GM19468 (cell line): Measurements from ENCODE around the gene GYG2.
"Not testable (repeated sequence)": the region's sequence is repeated elsewhere in the genome, so short reads cannot be mapped to it uniquely, and the experiment has no call there.

Experiments
- ATAC-seq: cut with Tn5 transposase; IDR thresholded peaks from one replicate; pipeline ENCODE4 v1.9.1; 2021; ENCODE audit warnings: mild to moderate bottlenecking, moderate library complexity, moderate number of reproducible peaks; ENCODE audit not compliant: unreplicated experiment; ENCODE audit errors: extremely low read depth

GYG2 gene

DNA sequence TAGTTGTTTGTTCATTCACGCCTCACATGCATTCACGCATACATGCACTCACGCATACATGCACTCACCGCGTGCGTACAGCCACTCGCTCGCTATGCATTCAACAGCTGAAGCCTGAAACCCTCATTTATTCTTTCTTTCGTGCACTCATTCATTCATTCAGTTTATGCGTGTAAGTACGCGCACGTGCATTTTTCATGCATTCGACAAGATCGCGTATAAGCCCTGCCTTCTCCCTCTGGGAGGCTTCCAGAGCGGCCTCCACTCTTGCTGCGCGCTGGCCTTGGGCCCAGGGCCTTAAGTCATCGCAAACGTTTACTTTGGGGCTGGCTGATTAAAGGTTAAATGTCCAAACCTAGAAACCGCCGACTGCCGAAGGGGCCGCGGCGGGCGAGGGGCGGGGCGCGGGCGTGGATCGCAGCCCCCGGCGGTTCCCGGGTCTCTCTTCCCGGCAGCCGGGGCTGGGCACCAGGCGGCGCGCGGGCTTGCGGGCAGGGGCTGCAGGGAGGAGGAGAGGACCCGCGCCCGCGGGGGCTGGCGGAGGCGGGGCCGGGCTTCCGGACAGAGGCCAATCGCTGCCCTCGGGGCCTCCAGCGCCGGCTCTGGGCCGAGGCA, at the start of gene GYG2:
TSS of gene GYG2 (plus strand) at position 587 of the 615 bp plus-strand sequence. CDS start 1,259 bp downstream, outside the sequence.
- ATAC-seq, result no peak

DNA sequence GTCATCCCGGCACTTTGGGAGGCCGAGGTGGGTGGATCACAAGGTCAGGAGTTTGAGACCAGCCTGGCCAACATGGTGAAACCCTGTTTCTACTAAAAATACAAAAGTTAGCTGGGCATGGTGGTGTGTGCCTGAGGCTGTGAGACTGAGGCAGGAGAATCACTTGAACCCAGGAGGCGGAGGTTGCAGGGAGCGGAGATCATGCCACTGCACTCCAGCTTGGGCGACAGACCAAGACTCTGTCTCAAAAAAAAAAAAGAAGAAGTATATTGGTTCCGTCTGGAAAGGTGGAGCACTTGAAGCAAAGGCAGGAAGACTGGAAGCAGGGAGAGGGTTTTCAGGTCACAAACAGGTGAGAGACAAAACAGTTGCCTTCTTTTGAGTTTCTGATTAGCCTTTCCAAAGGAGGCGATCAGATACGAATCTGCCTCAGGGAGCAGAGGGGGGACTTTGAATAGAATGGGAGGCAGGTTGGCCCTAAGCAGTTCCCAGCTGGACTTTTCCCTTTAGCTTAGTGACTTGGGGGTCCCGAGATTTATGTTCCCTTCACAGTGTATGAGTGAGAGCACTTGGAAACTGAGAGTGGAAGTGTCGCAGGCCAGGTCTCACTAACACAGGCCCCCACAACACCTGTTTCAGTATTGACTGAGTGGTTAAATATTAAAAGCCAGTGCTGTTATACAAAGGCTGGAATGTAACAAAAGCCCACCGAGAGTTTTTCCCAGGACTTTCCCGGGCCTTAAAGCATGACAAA, 48.1 kb upstream of the GYG2 start:
- ATAC-seq, result not testable (repeated sequence)

DNA sequence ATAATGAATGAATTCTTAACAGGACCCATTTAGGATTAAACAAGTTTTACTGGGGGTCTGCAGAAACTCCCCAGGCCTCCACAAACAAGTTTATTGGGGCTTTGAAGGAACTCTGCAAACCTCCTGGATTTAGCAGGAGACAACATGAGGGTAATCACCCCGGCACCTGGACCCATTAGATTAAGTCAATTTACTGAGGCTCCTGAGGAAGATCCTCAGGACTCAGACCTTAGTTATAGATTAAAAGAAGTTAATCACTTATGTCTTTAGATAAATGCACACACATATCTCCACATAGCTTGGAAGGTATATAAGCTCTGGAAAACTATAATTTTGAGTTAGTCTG, 47.5 kb upstream of the GYG2 start:
- no peak for ATAC-seq

DNA sequence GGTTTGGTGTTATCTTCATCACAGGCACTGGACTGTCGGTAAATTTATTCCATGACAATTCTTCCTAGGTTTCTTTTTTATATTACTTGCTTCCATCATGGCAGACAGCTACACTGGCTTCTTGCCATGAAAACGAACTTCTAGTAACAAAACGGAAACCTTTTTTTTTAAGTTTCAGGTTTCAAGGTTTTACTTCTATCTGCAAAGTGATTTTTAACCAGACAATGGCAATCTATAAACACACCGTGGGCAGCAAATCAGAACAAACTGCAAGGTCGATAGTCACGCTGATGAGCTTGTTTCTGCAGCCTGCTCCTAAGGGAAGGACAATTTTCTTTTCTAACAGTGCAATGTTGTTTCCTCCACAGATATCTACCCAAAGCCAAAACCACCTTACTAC, 47.0 kb upstream of the GYG2 start:
- ATAC-seq, result peak; percentile 46

DNA sequence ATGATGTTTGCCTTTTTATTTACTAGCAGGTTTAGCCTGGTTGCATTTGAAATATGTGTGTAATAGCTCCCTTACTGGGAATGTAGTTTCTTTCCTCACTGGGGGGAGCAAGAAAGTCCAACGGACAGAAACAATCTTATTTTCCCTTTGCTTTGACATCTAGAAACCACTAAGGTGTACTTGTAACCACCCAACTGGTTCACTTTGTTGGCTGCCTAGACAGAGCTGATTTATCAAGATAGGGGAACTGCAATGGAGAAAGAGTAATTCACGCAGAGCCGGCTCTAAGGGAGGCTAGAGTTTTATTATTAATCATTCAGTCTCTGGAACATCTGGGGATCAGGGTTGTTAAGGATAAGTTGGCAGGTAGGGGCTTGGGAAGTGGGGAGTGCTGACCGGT, 46.6 kb upstream of the GYG2 start:
- no peak for ATAC-seq

DNA sequence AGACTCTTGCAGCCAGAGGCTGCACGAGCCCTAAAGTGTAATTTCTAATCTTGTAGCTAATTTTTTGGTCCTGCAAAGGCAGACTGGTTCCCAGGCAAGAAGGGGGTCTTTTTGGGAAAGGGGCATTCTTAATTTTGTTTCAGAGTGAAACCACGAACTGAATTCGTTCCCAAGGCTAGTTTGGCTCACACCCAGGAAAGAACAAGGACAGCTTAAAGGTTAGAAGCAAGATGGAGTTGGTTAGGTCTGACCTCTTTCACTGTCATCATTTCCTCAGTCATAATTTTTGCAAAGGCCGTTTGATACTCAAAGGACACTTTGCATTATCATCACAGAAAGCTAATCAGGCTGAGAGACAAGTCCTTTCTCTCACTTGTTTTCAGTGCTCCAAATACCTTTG, 46.0 kb upstream of the GYG2 start:
- no peak for ATAC-seq

DNA sequence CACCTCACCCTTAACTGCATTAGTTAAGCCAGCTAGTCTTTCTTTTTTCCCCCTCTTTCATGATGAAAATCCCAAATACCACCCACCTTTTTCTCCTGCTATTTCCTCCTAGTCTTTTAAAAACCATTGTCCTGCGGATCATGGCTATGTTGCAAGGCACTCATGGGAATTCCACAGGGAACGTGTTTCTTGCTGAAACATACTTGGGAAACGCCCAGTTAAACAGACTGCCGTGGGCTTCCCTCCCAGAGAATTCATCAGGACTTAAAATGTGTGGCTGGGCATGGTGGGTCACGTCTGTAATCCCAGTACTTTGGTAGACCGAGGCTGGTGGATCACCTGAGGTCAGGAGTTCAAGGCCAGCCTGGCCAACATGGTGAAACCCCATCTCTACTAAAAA, 44.7 kb upstream of the GYG2 start:
- no peak for ATAC-seq

DNA sequence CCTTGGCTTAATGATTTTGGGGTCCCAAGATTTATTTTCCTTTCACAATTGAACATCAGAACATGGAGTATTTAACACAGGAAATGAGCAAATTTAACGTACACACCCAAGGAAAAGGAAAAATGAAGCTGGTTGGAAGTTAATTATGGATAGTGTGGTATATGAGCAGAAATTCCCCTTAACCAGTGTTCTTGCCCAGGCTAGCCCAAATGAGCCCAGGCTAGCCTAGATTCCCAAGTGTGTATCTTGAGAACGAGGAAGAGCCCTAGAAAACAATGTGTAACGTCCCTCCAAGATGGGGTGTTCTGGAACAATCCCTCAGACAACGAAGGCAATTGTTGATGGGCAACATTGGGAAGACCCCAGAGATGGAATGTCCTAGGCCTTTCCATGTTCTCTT, 43.2 kb upstream of the GYG2 start:
- no peak for ATAC-seq

DNA sequence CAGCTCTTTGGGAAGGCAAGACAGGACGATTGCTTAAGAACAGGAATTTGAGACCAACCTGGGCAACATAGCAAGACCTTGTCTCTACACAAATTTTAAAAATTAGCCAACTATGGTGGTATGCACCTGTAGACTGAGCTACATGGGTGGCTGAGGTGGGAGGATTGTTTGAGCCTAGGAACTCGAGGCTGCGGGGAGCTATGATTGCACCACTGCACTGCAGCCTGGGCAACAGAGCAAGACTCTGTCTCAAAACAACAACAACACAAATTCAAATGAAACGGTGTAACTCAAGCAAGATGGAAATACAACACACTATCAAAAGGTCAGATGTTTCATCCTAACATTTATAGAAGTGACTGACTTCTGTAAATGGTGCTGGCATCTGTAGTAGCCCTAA, 39.8 kb upstream of the GYG2 start:
- ATAC-seq, result no peak

DNA sequence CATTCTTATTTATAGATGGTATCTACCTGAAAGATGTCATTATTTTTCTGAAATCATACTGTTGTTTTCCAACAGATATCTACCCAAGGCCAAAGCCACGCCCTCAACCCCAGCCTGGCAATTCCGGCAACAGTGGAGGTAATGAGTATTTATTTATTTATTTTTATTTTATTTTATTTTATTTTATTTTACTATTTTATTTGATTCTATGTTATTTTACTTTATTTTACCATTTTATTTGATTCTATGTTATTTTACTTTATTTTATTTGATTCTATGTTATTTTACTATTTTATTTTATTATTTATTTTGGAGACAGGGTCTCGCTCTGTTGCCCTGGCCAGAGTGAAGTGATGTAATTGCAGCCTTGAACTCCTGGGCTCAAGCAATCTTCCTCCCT, 39.2 kb upstream of the GYG2 start:
- ATAC-seq, result no peak

DNA sequence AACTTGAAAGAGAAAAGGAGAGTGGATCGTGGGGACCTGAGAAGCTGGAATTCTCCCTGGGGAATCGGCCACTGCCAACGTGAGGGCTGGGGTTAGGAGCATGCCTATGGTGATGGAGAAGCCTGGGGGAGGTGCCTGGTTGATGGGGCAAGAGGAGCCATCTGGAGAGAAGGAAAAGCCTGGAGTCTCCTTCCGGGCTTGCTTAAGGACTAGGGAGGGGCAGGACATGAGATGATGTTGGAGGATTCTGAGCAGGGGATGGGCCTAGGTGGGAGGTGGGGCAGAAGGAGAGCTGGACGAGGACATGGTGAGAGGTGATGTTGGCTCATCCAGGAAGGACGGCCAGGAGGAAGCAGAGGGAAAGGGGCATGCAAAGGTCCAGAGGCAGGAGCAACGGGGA, 35.0 kb upstream of the GYG2 start:
- no peak for ATAC-seq

DNA sequence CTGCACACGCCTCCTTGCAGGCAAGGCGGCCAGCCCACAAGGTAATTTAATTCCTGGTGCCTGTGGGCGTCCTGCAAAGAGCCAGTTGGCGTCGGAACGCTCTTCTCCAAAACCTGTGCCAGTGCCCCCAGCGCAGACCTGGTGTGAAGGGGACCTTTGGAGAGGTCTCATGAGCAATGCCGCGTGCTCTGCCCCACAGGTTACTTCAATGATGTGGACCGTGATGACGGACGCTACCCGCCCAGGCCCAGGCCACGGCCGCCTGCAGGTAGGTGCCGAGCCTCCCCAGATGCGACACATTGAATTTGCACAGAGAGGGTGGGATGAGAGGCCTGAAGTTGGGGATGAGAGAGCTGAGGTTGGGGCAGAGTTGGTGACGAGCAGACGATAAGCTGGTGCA, 34.4 kb upstream of the GYG2 start:
- no peak for ATAC-seq

DNA sequence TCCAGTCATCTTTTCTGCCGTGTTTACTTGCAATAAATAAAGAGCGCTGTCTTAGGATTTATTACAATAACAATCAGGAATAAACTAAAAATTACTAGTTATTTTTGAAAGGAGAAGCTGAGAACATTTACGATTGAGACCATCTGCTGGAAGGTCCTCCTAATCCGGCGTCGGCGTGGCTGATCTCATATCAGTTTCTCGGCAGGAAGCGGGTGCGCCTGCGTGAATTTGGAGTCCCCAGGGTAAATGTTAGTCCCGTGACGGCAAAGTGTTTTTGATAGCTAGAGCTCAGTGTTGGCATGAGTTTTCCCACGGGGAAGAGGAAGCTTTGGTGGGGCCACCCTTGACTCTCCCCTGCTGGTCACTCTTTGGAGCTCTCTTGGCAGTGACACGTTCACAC, 31.9 kb upstream of the GYG2 start:
- ATAC-seq, result not testable (repeated sequence)

DNA sequence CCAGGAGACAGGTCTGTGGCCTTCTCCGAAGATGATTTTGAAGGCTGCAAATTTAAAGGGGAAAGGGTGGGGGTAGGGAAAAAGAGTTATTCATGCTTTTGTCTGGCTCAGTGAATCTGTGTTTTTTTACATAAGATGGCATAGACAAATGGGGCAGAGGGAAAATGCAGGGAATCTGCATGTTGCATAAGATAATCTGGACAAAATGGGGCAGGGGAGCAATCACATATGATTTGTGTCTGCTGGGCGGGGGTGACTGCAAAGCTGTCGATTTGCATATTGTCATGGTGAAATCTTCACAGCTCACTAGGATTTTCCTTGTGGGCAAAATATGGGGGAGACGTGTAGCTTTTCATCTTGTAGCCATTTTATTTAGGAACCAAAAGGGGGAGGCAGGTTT, 29.4 kb upstream of the GYG2 start:
- no peak for ATAC-seq

DNA sequence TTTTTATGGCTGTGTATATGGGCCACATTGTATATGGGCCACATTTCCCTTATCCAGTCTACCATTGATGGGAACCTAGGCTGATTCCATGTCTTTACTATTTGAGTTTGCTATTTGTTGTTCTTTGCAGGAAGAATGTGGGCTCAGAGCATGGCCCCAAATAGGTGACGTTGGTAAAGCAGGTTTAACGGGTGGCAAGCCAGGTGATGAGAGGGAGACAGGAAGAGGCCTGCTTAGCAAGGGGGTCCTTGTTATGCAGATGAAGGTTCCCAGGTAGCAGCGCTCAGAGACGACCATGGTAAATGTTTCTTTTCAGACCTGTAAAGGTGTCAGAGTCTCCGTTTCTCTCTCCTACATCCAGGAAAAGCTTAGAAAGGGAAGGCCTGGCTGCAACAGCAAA, 28.8 kb upstream of the GYG2 start:
- not testable (repeated sequence) for ATAC-seq

DNA sequence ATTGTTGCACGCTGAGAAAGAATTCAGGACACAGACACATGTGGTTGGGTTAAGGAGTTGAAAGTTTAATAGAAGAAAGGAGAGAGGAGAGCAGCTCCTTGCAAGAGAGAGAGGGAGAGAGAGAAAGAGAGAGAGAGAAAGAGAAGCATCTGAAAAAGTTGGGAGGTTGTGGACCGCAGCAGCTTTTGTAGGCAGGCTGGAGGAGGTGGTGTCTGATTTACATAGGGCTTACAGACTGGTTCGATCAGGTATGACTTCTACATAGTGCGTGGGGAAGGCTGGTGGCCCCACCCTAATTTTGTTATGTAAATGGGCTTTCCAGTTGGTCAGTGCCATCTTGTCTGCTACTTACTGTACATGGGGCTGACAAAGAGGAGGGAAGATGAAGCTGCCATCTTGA, 27.5 kb upstream of the GYG2 start:
- no peak for ATAC-seq

DNA sequence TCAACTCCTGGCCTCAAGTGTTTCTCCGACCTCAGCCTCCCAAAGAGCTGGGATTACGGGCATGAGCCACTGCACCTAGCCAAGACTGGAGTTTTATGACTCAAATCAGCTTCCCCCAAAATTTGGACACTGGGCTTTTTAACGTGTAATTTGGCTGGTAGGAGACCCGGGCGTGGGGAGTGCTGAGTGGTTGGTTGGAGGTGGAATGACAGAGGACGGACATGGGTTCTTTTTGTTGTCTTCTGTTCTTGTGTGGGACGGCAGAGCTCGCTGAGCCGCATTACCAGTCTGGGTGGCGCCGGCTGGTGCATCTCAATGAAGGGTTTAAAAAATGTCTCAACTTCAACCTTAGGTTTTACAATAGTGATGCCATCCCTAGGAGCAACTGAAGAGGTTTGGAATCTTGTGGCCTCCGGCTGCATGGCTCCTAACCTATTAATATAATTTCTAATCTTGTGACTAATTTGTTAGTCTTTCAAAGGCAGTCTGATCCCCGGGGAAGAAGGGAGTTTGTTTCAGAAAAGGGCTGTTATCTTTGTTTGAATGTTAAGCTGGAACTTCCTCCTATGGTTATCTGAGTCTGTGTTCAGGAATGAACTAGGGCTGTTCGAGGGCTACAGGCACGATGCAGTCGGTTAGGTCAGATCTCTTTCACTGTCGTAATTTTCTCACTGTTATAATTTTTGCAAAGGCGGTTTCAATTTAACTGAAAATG, 26.2 kb upstream of the GYG2 start:
- not testable (repeated sequence) for ATAC-seq

DNA sequence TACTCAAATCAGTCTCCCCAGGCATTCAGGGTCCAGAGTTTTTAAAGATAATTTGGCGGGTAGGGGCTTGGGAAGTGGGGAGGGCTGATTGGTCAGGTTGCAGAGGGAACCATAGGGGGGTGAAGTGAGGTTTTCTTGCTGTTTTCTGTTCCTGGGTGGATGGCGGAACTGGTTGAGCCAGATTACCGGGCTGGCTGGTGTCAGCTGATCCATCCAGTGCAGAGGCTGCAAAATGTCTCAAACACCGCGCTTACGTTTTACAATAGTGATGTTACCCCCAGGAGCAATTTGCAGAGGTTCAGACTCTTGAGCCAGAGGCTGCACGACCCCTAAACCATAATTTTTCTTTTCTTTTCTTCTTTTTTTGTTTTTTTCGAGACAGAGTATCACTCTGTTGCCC, 25.2 kb upstream of the GYG2 start:
- ATAC-seq, result not testable (repeated sequence)

DNA sequence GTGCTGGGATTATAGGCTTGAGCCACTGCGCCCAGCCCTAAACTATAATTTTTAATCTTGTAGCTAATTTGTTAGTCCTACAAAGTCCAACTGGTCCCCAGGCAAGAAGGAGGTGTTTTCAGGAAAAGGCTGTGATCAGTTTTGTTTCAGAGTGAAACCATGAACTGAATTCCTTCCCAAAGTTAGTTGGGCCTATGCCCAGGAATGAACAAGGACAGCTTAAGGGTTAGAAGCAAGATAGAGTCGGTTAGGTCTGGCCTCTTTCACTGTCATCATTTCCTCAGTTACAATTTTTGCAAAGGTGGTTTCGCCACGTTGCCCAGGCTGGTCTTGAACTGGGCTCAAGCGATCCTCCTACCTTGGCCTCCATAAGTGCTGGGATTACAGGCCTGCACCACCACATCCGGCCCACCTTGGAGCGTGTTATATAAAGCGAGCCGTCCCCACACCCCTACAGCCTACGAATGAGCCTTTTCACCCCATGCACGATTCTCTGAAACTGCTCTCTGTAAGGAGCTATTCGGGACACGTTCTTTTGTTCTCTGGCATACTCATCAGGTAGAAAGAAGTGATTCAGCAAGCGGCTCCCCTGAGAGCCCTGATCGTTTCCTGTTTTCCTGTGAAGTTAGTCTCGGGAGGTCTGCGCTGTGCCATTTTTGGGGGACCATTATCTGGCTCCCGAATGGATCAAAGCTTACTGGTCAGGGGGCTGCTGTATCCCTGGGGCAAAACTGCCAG, 24.5 kb upstream of the GYG2 start:
- not testable (repeated sequence) for ATAC-seq

DNA sequence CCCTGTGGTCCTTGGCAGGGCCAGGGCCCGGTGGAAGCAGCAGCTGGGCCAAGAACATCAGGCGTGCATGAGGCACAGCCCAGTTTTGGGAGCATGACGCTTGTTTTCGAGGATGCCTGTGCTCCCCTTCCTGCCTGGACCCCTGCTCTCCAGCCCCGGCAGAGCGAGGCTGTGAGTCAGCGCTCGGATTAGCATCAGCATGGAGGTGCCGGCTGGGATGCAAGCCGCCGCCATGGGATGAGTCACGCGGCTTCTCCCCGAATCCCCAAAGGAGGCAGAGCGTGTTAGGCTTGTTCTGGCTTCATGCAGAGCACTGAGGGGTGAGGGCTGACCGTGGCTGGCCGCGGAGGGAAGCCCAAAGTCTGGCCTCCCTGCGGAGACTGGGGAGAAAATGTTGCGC, 23.9 kb upstream of the GYG2 start:
- ATAC-seq, result not testable (repeated sequence)

DNA sequence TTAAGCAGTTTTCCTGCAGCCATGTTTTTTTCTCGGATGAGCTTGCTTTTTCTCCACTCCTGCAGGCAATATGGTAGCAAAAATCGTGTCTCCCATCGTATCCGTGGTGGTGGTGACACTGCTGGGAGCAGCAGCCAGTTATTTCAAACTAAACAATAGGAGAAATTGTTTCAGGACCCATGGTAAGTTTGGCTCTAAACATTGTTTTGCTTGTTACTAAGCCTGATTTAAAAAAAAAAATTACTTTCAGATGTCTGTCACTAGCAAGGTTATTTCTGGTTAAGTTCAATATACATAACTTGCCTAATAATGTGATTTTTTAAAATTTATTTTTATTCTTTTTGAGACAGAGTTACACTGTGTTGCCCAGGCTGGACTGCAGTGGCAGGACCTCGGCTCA, 17.5 kb upstream of the GYG2 start:
- ATAC-seq, result no peak
